CD14-positive monocyte (primary cell): ENCODE measurements around the gene FAM117A. TPM values are rescaled to one million over a fixed set of nuclear protein-coding genes. Genes with fewer than 3 reads are reported as not detected.

Experiments
- DNase-seq, 3 donors: peaks; one replicate each; pipeline ENCODE4 v3.0.0-alpha.2; 2011 to 2022
- H2AFZ ChIP-seq: 2 replicates; pipeline ENCODE4 v1.6.0; 2012; ENCODE audit warnings: mild to moderate bottlenecking, low read depth, low read length, inconsistent platforms; ENCODE audit not compliant: insufficient read depth, poor library complexity, severe bottlenecking
- H3K27ac ChIP-seq, 2 donors: 1 replicate in 1 of 2; 2 replicates in 1 of 2; pipeline ENCODE4 v1.5.1; 2012 to 2013; ENCODE audit warnings: low read length in 2 of 2, control low read depth in 1 of 2, inconsistent platforms in 1 of 2, low read depth in 1 of 2, mild to moderate bottlenecking in 1 of 2
- H3K27me3 ChIP-seq, 2 donors: one replicate each; pipeline versions ENCODE4 v1.6.0 to v1.6.1; 2011 to 2013; ENCODE audit warnings: low read length in 2 of 2; ENCODE audit not compliant: control insufficient read depth in 2 of 2, insufficient read depth in 2 of 2
- H3K36me3 ChIP-seq, 2 donors: replicated peaks in 1 of 2; 1 replicate in 1 of 2; 2 replicates in 1 of 2; pipeline versions ENCODE4 v1.5.1 to v1.6.1; 2012 to 2013; ENCODE audit warnings: low read length in 2 of 2, control low read depth in 1 of 2, inconsistent platforms in 1 of 2, mild to moderate bottlenecking in 1 of 2; ENCODE audit not compliant: insufficient read depth in 2 of 2, control insufficient read depth in 1 of 2
- H3K4me1 ChIP-seq, 2 donors: 1 replicate in 1 of 2; 2 replicates in 1 of 2; pipeline versions ENCODE4 v1.5.1 to v1.6.1; 2012 to 2013; ENCODE audit warnings: low read length in 2 of 2, control low read depth in 1 of 2, inconsistent platforms in 1 of 2, mild to moderate bottlenecking in 1 of 2, moderate library complexity in 1 of 2; ENCODE audit not compliant: insufficient read depth in 2 of 2, control insufficient read depth in 1 of 2
- H3K4me2 ChIP-seq: replicated peaks from 2 replicates; pipeline ENCODE3; 2012; ENCODE audit warnings: low read length, moderate library complexity, mild to moderate bottlenecking; ENCODE audit not compliant: poor library complexity, severe bottlenecking; ENCODE audit errors: extremely low read depth
- H3K4me3 ChIP-seq, 3 experiments: fragments of 200-600 bp in 1 of 3; sonication (generic) in 1 of 3; replicated peaks in 1 of 3; 1 replicate in 2 of 3; 2 replicates in 1 of 3; pipeline ENCODE4 v1.5.1; 2011 to 2013; ENCODE audit warnings: low read length in 3 of 3, mild to moderate bottlenecking in 3 of 3, control low read depth in 2 of 3, low read depth in 2 of 3, inconsistent platforms in 1 of 3, moderate library complexity in 1 of 3
- H3K79me2 ChIP-seq: 2 replicates; pipeline ENCODE4 v1.6.0; 2012; ENCODE audit warnings: mild to moderate bottlenecking, control low read depth, inconsistent platforms, low read length, moderate library complexity; ENCODE audit not compliant: insufficient read depth
- H3K9ac ChIP-seq: 2 replicates; pipeline ENCODE4 v1.6.0; 2017; ENCODE audit warnings: low read length, mild to moderate bottlenecking; ENCODE audit not compliant: insufficient read depth, poor library complexity, severe bottlenecking
- H3K9me3 ChIP-seq, 2 donors: replicated peaks in 1 of 2; 1 replicate in 1 of 2; 2 replicates in 1 of 2; pipeline versions ENCODE4 v1.5.1 to v1.6.1; 2012 to 2013; ENCODE audit warnings: low read length in 2 of 2, control low read depth in 1 of 2; ENCODE audit not compliant: control insufficient read depth in 1 of 2, insufficient read depth in 1 of 2
- H4K20me1 ChIP-seq: 2 replicates; pipeline ENCODE4 v1.6.0; 2012; ENCODE audit warnings: mild to moderate bottlenecking, low read length, control low read depth, moderate library complexity; ENCODE audit not compliant: insufficient read depth
- H3K27ac Mint-ChIP-seq, 7 donors: one replicate each; pipeline ENCODE4 v1.8.0; 2020; ENCODE audit warnings: mild to moderate bottlenecking in 7 of 7, mixed read lengths in 7 of 7, moderate library complexity in 6 of 7, inconsistent platforms in 2 of 7
- H3K27me3 Mint-ChIP-seq, 3 donors: one replicate each; pipeline ENCODE4 v1.8.0; 2021 to 2022; ENCODE audit warnings: low read depth in 3 of 3, mild to moderate bottlenecking in 3 of 3, mixed read lengths in 3 of 3, moderate library complexity in 3 of 3, inconsistent platforms in 1 of 3
- H3K36me3 Mint-ChIP-seq, 2 donors: one replicate each; pipeline ENCODE4 v1.8.0; 2020; ENCODE audit warnings: mixed read lengths in 2 of 2, inconsistent platforms in 1 of 2, mild to moderate bottlenecking in 1 of 2
- H3K4me1 Mint-ChIP-seq: one replicate; pipeline ENCODE4 v1.8.0; 2020; ENCODE audit warnings: mild to moderate bottlenecking, mixed read lengths
- H3K4me3 Mint-ChIP-seq, 2 donors: one replicate each; pipeline ENCODE4 v1.8.0; 2020; ENCODE audit warnings: mild to moderate bottlenecking in 2 of 2, mixed read lengths in 2 of 2, moderate library complexity in 1 of 2
- H3K9me3 Mint-ChIP-seq, 7 donors: one replicate each; pipeline ENCODE4 v1.8.0; 2020 to 2022; ENCODE audit warnings: mixed read lengths in 7 of 7, mild to moderate bottlenecking in 6 of 7, moderate library complexity in 6 of 7, inconsistent platforms in 2 of 7
- WGBS: methylation state at CpG from one replicate; pipeline ENCODE4 v1.1.5; 2013; ENCODE audit warnings: missing lambda C conversion rate; ENCODE audit not compliant: insufficient coverage; 5-methylcytosine and 5-hydroxymethylcytosine counted together
- intact Hi-C, 2 donors: fragments of 100-400 bp; cut with micrococcal nuclease; formaldehyde crosslinking; loops; one replicate each; pipeline versions ENCODE4 v1.15.0 to v1.15.1; 2023
- polyA plus RNA-seq, 3 donors: library from polyadenylated mRNA; depleted of rRNA in 1 of 3; unstranded in 2 of 3; stranded (reverse) in 1 of 3; fragments of 300-500 nt in 2 of 3; fragments of >200 nt in 1 of 3; fragmentation: Illumina TruSeq in 2 of 3; gene quantifications; 1 replicate in 2 of 3; 2 replicates in 1 of 3; pipeline ENCODE4 v1.2.3, GENCODE V29; 2012 to 2021
- TF ChIP-seq, protein P1 (sequence below): fragments of 200-600 bp; IDR thresholded peaks from one replicate; pipeline ENCODE4 v1.8.0; 2022; ENCODE audit warnings: antibody characterized with exemption, mild to moderate bottlenecking

The FAM117A gene
- polyA plus RNA-seq, 3 donors = 11.8 to 34.9 (median 17.9) TPM

DNA sequence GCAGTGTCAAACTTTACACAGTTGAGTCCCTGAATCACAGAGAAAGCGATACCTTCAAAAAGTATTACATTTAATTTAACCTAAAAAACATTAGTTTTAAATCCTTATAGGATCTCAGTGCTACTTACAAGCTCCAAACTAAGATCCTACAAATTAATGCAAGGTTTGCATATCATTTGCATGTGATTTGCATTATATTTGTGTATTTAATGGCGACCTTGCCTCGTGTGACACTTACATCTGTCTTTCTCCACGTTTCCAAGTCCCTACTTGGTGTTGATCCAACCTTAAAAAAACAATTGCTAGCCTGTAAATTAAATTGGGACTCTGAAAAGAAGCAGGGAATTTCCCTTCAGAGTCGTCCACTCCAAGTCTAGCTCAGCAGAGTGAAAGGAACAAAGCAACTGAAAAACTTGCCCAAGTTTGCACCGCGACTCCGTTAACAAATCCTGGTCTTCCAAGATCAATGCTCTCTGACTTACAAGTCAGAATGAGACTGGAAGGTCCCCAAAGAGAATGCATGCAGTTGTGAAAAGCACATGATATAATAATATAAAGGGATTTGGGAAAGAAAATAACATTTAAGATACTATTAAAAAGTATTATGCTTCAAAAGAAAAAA lies 739 bp upstream of the FAM117A start:
- Histone ChIP-seq H4K20me1 (peaks cover 15% of the 10 kb centered on the region), H3K4me2 (peak overlapping the region; percentile 95), H3K27ac (peak overlapping the region in 1 of 2 donors; percentile 60), H3K4me3 (peak overlapping the region; percentile 71 to 97 (median 82)), H3K79me2 (peaks cover 44% of the 10 kb centered on the region), H3K4me1 (peaks cover 32 to 44% of the 10 kb centered on the region in 2 donors), H3K36me3 (no peaks in the 10 kb centered on the region), H2AFZ (no peak overlapping the region), H3K9ac (peak overlapping the region; percentile 60), H3K27me3 (no peaks in the 10 kb centered on the region), H3K9me3 (no peaks in the 10 kb centered on the region)
- peaks cover 45% of the 10 kb centered on the region for H3K4me1 Mint-ChIP-seq
- peaks cover 0 to 2% (median 1%) of the 10 kb centered on the region in 7 donors for H3K9me3 Mint-ChIP-seq
- peak overlapping the region; percentile 83 to 94 for H3K4me3 Mint-ChIP-seq
- peak overlapping the region in 6 of 7 donors; percentile 75 to 89 (median 86) for H3K27ac Mint-ChIP-seq
- intact Hi-C loops = loop anchor here in 1 of 2 donors (2.0 to 5.0 kb wide), 2 partner anchors 26 to 37 kb away; no protein-coding TSS in a partner anchor
- H3K36me3 Mint-ChIP-seq = peaks cover 0 to 3% of the 10 kb centered on the region in 2 donors
- no peak for DNase-seq
- 33% methylated on average over 1 of the region's 8 CpGs for WGBS
- TF ChIP-seq, protein P1, sequence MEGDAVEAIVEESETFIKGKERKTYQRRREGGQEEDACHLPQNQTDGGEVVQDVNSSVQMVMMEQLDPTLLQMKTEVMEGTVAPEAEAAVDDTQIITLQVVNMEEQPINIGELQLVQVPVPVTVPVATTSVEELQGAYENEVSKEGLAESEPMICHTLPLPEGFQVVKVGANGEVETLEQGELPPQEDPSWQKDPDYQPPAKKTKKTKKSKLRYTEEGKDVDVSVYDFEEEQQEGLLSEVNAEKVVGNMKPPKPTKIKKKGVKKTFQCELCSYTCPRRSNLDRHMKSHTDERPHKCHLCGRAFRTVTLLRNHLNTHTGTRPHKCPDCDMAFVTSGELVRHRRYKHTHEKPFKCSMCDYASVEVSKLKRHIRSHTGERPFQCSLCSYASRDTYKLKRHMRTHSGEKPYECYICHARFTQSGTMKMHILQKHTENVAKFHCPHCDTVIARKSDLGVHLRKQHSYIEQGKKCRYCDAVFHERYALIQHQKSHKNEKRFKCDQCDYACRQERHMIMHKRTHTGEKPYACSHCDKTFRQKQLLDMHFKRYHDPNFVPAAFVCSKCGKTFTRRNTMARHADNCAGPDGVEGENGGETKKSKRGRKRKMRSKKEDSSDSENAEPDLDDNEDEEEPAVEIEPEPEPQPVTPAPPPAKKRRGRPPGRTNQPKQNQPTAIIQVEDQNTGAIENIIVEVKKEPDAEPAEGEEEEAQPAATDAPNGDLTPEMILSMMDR = no peak
- H3K27me3 Mint-ChIP-seq = peaks cover 0 to 3% (median 0%) of the 10 kb centered on the region in 3 donors

GRCh38 chr17:49762151-49762941 lies 1.6 kb downstream of the FAM117A start:
- no peaks in the 10 kb centered on the region for H3K27me3 ChIP-seq
- Mint-ChIP-seq H3K4me1 (peaks cover 53% of the 10 kb centered on the region), H3K27me3 (peaks cover 0 to 2% (median 0%) of the 10 kb centered on the region in 3 donors), H3K36me3 (peaks cover 3 to 14% of the 10 kb centered on the region in 2 donors), H3K9me3 (peaks cover 0 to 2% (median 1%) of the 10 kb centered on the region in 7 donors), H3K27ac (peak overlapping the region; percentile 58 to 91 (median 83)), H3K4me3 (peak overlapping the region; percentile 92 to 96)
- intact Hi-C loops = loop anchor here (2.0 to 5.0 kb wide), 2 partner anchors 35 to 54 kb away; no protein-coding TSS in a partner anchor
- H3K9me3 ChIP-seq = no peaks in the 10 kb centered on the region
- no peak for DNase-seq
- H3K4me1 ChIP-seq = peaks cover 32 to 53% of the 10 kb centered on the region in 2 donors
- peak overlapping the region; percentile 71 to 97 (median 82) for H3K4me3 ChIP-seq
- peak overlapping the region; percentile 60 for H3K9ac ChIP-seq
- 0% methylated on average over 1 of the region's 6 CpGs for WGBS
- peaks cover 64% of the 10 kb centered on the region for H3K79me2 ChIP-seq
- H3K4me2 ChIP-seq = peak overlapping the region; percentile 95
- TF ChIP-seq, protein P1 = no peak
- peak overlapping the region in 1 of 2 donors; percentile 53 for H3K27ac ChIP-seq
- H3K36me3 ChIP-seq = peaks cover 5 to 7% of the 10 kb centered on the region in 2 donors
- peaks cover 21% of the 10 kb centered on the region for H4K20me1 ChIP-seq
- H2AFZ ChIP-seq = peak overlapping the region; percentile 43
